Keratinocyte (primary cell): Measurements from ENCODE around the gene TMC8. TPM values are rescaled to one million over a fixed set of nuclear protein-coding genes. Genes with fewer than 3 reads are reported as not detected.

Experiments used
- DNase-seq: peaks from one replicate; pipeline ENCODE4 v3.0.0-alpha.2; 2011; ENCODE audit warnings: low read depth, missing footprints, low spot score
- FAIRE-seq: peaks from 2 replicates; lab custom pipeline; 2011; peaks lifted over from hg19 to GRCh38; lab: Jason Lieb, UNC
- H2AFZ ChIP-seq: 2 replicates; pipeline ENCODE4 v1.6.0; 2012; ENCODE audit warnings: low read length, control low read depth, inconsistent platforms; ENCODE audit not compliant: control insufficient read depth
- H3K27ac ChIP-seq: 2 replicates; pipeline ENCODE4 v1.5.1; 2011; ENCODE audit warnings: low read length; ENCODE audit not compliant: control insufficient read depth, insufficient read depth
- H3K27me3 ChIP-seq: 3 replicates; pipeline ENCODE4 v1.6.0; 2011; ENCODE audit warnings: low read length; ENCODE audit not compliant: control insufficient read depth, insufficient read depth; ENCODE audit errors: extremely low read depth
- H3K36me3 ChIP-seq, 2 experiments: 2 replicates in 1 of 2; 3 replicates in 1 of 2; pipeline ENCODE4 v1.5.1; 2011; ENCODE audit warnings: low read length in 2 of 2, mild to moderate bottlenecking in 1 of 2; ENCODE audit not compliant: control insufficient read depth in 2 of 2, insufficient read depth in 2 of 2; ENCODE audit errors: extremely low read depth in 1 of 2
- H3K4me1 ChIP-seq: 3 replicates; pipeline ENCODE4 v1.5.1; 2011; ENCODE audit warnings: low read length; ENCODE audit not compliant: control insufficient read depth, insufficient read depth; ENCODE audit errors: extremely low read depth
- H3K4me2 ChIP-seq: 3 replicates; pipeline ENCODE4 v1.6.0; 2011; ENCODE audit warnings: low read depth, low read length; ENCODE audit not compliant: control insufficient read depth, insufficient read depth; ENCODE audit errors: extremely low read depth
- H3K4me3 ChIP-seq, 3 experiments: fragments of 200-600 bp in 1 of 3; sonication (generic) in 1 of 3; 2 replicates in 2 of 3; 3 replicates in 1 of 3; pipeline ENCODE4 v1.5.1; 2011 to 2016; ENCODE audit warnings: low read length in 3 of 3, mild to moderate bottlenecking in 3 of 3, control low read depth in 2 of 3, inconsistent platforms in 1 of 3, low read depth in 1 of 3, mixed read lengths in 1 of 3, mixed run types in 1 of 3, moderate library complexity in 1 of 3; ENCODE audit not compliant: control insufficient read depth in 2 of 3, insufficient read depth in 2 of 3; ENCODE audit errors: extremely low read depth in 1 of 3
- H3K79me2 ChIP-seq: 2 replicates; pipeline ENCODE4 v1.6.0; 2012; ENCODE audit warnings: low read length; ENCODE audit not compliant: control insufficient read depth, insufficient read depth
- H3K9ac ChIP-seq: 3 replicates; pipeline ENCODE4 v1.6.0; 2011; ENCODE audit warnings: low read length; ENCODE audit not compliant: control insufficient read depth, insufficient read depth; ENCODE audit errors: extremely low read depth
- H3K9me1 ChIP-seq: 3 replicates; pipeline ENCODE4 v1.6.0; 2011; ENCODE audit warnings: low read length; ENCODE audit not compliant: control insufficient read depth, insufficient read depth; ENCODE audit errors: extremely low read depth
- H3K9me3 ChIP-seq: 2 replicates; pipeline ENCODE4 v1.5.1; 2012; ENCODE audit warnings: low read depth, low read length; ENCODE audit not compliant: control insufficient read depth
- H4K20me1 ChIP-seq: 3 replicates; pipeline ENCODE4 v1.6.0; 2011; ENCODE audit warnings: low read length; ENCODE audit not compliant: control insufficient read depth, insufficient read depth; ENCODE audit errors: extremely low read depth
- CTCF ChIP-seq, 3 experiments: IDR thresholded peaks in 1 of 3; conservative IDR thresholded peaks in 1 of 3; optimal IDR thresholded peaks in 1 of 3; 2 replicates in 2 of 3; 3 replicates in 1 of 3; pipeline versions ENCODE3 to v1.5.1; 2011; ENCODE audit warnings: low read length in 3 of 3, mild to moderate bottlenecking in 3 of 3, moderate library complexity in 2 of 3, control low read depth in 1 of 3, inconsistent platforms in 1 of 3; ENCODE audit not compliant: insufficient read depth in 2 of 3; ENCODE audit errors: extremely low read depth in 1 of 3
- EZH2 ChIP-seq: IDR thresholded peaks from one replicate; pipeline ENCODE4 v1.6.1; 2012; ENCODE audit warnings: inconsistent platforms, mild to moderate bottlenecking, low read length, moderate library complexity
- dilution Hi-C: fragments of 300-500 bp; cut with MboI; formaldehyde crosslinking; loops from one replicate; pipeline ENCODE4 v1.7.0; 2020; ENCODE audit warnings: low sequenced_read_pairs; ENCODE audit not compliant: extremely low pct_ligation_motif_present
- polyA plus RNA-seq, 5 experiments: library from polyadenylated mRNA; depleted of rRNA in 3 of 5; stranded (reverse) in 3 of 5; stranded (forward) in 1 of 5; unstranded in 1 of 5; fragments of >200 nt; gene quantifications; 1 replicate in 1 of 5; 2 replicates in 3 of 5; 3 replicates in 1 of 5; pipeline versions ENCODE4 v1.2.1 to v1.2.3, GENCODE V29; 2011 to 2012; ENCODE audit warnings: missing spikeins in 2 of 5, low read depth in 1 of 5, low replicate concordance in 1 of 5

The TMC8 gene
- polyA plus RNA-seq, 1 donor (not counting 4 experiments of a cell fraction or from before 2014, with no cell fraction given), result 0.14 TPM

DNA sequence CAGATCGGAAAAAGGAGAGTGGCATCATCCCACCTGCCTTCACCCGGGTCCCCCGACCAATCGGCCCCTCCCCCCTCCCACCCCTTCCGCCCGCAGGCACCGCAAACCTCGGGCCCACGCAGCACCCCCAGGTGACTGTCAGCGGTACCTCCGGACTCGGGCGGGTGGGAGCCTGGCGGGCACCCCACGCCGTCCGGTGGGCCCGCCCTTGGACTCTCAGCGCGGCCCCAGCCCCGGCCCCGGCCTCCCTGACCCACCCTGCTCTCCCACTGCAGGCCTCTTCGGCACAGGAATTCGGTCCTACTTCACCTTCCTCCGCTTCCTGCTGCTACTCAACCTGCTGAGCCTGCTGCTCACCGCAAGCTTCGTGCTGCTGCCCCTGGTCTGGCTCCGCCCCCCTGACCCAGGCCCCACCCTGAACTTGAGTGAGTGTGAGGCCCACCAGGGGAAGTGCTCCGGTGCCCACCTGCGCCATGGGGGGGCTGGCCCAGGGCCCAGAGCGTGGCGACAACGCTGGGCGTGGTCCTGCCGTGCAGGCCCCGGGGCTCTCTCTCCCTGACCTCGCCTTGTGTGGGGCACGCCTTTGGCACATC, 1.6 kb downstream of the TMC8 start:
- DNase-seq, result no peak
- H3K36me3 ChIP-seq, result no peaks in the 10 kb centered on the region
- no peaks in the 10 kb centered on the region for H4K20me1 ChIP-seq
- H2AFZ ChIP-seq, result peak overlapping the region; percentile 15
- peaks cover 13% of the 10 kb centered on the region for H3K4me1 ChIP-seq
- H3K4me2 ChIP-seq, result peak overlapping the region; percentile 54
- TF ChIP-seq CTCF (optimal IDR thresholded peaks at IDR 0.05 in 1 of 3, IDR thresholded peaks at IDR 0.05 in 1 of 3, conservative IDR thresholded peaks at IDR 0.05 in 1 of 3; ENCODE audit: extremely low read depth in 1 of 3, insufficient read depth in 2 of 3, low read length in 3 of 3), result no peak
- H3K79me2 ChIP-seq, result no peaks in the 10 kb centered on the region
- H3K9me1 ChIP-seq, result peaks cover 4% of the 10 kb centered on the region
- no peaks in the 10 kb centered on the region for H3K9me3 ChIP-seq
- FAIRE-seq, result no peak
- H3K27ac ChIP-seq, result no peak overlapping the region
- peaks cover 31% of the 10 kb centered on the region for H3K27me3 ChIP-seq
- dilution Hi-C loops, result no loop called here
- peak overlapping the region; percentile 15 for H3K9ac ChIP-seq
- H3K4me3 ChIP-seq, result peak overlapping the region; percentile 14 to 34 (median 24)

GRCh38 chr17:78132767-78133178, 2.2 kb downstream of the TMC8 start:
- H3K79me2 ChIP-seq, result no peaks in the 10 kb centered on the region
- no peak overlapping the region for H3K4me3 ChIP-seq
- H3K4me2 ChIP-seq, result peak overlapping the region; percentile 54
- H3K36me3 ChIP-seq, result no peaks in the 10 kb centered on the region
- peaks cover 31% of the 10 kb centered on the region for H3K27me3 ChIP-seq
- no peak for DNase-seq
- H3K9me3 ChIP-seq, result no peaks in the 10 kb centered on the region
- no peak for FAIRE-seq
- dilution Hi-C loops, result no loop called here
- peaks cover 10% of the 10 kb centered on the region for H3K4me1 ChIP-seq
- H3K9ac ChIP-seq, result no peak overlapping the region
- no peaks in the 10 kb centered on the region for H4K20me1 ChIP-seq
- H2AFZ ChIP-seq, result peak overlapping the region; percentile 15
- peaks cover 4% of the 10 kb centered on the region for H3K9me1 ChIP-seq
- TF ChIP-seq CTCF (optimal IDR thresholded peaks at IDR 0.05 in 1 of 3, IDR thresholded peaks at IDR 0.05 in 1 of 3, conservative IDR thresholded peaks at IDR 0.05 in 1 of 3; ENCODE audit: extremely low read depth in 1 of 3, insufficient read depth in 2 of 3, low read length in 3 of 3), result no peak
- TF ChIP-seq EZH2, result no peak
- H3K27ac ChIP-seq, result no peak overlapping the region
